ENCODE measurements around the gene RTL10. TPM values are rescaled to one million over a fixed set of nuclear protein-coding genes. Genes with fewer than 3 reads are reported as not detected.

RTL10 gene
- total RNA-seq, 6 experiments from 2014 or later, result 6.4 to 9.1 (median 6.6) TPM

DNA sequence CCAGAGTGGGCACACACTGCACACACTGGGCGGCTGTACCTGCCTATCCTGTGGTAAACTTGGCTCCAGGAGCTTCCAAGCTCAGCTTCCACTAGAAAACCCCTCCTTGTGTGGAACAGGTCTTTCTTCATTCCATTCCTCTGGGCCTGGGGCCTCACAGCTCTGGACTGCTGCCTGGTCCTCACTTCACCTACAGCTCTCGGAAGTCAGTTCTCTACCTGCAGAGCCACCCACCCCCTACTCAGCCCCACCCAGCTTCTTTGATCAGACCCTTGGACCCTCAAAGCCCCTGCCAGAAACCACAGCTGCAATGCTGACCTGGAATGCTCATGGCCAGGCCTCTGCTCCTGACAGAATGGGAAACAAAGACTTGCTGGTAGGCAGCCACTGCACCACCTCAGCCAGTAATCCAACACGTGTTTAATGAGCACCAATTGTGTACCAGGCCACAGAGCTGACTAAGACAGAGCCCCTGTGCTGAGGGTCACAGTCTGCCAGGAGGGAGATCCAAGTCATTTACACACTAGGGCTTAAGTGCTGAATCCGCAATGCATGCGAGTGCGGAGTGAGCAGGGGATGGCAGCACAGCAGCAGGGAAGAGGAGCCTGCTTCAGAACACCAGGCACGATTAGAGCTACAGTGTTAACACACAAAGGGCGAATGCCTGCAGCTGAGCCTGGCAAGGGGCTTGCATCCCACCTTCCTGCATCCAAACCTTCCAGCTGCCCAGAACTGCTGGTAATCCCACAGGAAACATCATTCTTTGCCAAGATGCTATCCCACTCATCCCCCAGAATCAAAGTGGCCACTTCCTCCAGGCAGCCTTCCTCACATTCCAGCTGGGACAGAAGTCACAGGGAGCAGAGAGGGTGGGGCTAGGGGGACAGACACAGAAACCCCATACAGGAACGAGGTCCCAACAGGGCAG is 4.6 kb downstream of the RTL10 start:
- Histone ChIP-seq H3K36me3 (peaks cover 0 to 10% (median 3%) of the 10 kb centered on the region in 4 donors), H3K9me3 (no peaks in the 10 kb centered on the region), H3K4me1 (peaks cover 0 to 19% (median 5%) of the 10 kb centered on the region in 4 donors), H3K27me3 (no peaks in the 10 kb centered on the region), H3K4me3 (no peak overlapping the region), H3K27ac (no peak overlapping the region)
- no peak for ATAC-seq
- intact Hi-C loops (cut with DNase I), result loop anchor here in 1 of 2 donors (10.0 kb wide), 1 partner anchor 95 kb away; no protein-coding TSS in a partner anchor
- DNase-seq, result peak in 1 of 3 donors; percentile 20
- 82% methylated on average over 6 of the region's 9 CpGs for WGBS (ENCODE audit: insufficient coverage, low coverage, low lambda C conversion rate, missing lambda C conversion rate)
- TF ChIP-seq, protein P1, sequence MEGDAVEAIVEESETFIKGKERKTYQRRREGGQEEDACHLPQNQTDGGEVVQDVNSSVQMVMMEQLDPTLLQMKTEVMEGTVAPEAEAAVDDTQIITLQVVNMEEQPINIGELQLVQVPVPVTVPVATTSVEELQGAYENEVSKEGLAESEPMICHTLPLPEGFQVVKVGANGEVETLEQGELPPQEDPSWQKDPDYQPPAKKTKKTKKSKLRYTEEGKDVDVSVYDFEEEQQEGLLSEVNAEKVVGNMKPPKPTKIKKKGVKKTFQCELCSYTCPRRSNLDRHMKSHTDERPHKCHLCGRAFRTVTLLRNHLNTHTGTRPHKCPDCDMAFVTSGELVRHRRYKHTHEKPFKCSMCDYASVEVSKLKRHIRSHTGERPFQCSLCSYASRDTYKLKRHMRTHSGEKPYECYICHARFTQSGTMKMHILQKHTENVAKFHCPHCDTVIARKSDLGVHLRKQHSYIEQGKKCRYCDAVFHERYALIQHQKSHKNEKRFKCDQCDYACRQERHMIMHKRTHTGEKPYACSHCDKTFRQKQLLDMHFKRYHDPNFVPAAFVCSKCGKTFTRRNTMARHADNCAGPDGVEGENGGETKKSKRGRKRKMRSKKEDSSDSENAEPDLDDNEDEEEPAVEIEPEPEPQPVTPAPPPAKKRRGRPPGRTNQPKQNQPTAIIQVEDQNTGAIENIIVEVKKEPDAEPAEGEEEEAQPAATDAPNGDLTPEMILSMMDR (IDR thresholded peaks at IDR 0.05), result no peak
- no peak for TF ChIP-seq POLR2A (IDR thresholded peaks at IDR 0.05)

DNA sequence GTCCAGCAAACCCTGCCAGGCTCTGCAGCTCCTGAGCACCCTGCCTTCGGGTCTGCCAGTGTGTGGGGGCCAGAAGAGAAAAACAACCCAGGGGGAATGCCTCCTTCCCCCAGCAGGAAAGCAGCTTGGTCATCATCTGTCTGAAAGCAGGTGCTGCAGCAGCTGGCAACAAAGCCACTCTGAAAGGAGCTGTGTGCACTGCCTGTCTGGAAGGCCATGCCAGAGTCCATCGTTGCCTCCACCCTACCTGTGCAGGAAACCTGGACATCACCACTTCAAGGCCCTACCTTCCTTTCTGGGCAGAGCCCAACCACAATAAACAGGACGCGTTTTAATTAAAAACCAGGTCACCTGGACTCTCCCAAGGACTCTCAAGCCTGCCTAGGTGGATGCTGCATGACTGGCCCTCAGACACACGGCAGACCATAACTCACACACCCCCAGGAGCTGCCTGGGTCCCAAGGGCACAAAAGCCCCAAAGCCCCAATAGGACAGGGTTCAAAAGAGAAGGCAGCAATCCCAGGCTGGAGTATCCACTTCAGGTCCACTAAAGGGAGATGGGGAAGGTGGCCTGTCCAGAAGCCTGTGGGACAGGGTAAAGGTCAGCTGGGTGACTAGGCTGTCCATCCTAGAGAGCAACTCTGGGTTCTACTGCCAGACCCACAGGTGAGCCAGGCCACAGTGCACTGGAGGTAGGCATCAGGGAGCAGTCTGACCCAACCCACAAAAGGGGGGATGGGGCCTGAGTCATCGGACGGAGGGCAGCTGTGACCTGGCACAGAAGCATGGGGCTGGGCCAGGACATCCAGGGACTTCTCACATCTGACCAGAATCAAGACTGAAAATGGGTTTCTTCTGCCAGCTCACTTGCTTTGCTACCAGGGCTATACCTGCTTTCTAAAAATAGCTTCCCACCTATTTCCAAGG is 6.1 kb downstream of the RTL10 start:
- Histone ChIP-seq H3K27me3 (no peaks in the 10 kb centered on the region), H3K9me3 (no peaks in the 10 kb centered on the region), H3K27ac (no peak overlapping the region), H3K36me3 (peaks cover 0 to 10% (median 3%) of the 10 kb centered on the region in 4 donors), H3K4me1 (peaks cover 0 to 17% (median 5%) of the 10 kb centered on the region in 4 donors), H3K4me3 (no peak overlapping the region)
- 73% methylated on average over 2 of the region's 7 CpGs for WGBS (ENCODE audit: insufficient coverage, low coverage, low lambda C conversion rate, missing lambda C conversion rate)
- intact Hi-C loops (cut with DNase I), result loop anchor here in 1 of 2 donors (10.0 kb wide), 1 partner anchor 94 kb away; no protein-coding TSS in a partner anchor
- TF ChIP-seq, protein P1 (IDR thresholded peaks at IDR 0.05), result no peak
- no peak for TF ChIP-seq POLR2A (IDR thresholded peaks at IDR 0.05)
- ATAC-seq, result peak; percentile 67 to 89 (median 81)
- DNase-seq, result peak; percentile 84 to 88 (median 85)

DNA sequence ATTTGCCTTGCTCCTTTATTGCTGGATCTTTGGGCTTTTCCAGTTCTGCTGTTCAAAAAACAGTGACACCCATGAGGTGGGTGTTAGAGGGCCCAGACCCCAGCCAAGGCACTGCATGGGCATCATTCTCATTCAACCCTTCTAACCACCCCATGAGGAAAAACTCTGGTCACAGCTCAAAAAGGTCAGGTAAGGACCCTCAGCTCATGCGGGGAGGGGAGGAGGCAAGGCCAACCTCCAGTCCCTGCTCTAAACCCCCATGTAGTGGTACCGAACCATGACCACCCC is 7.4 kb downstream of the RTL10 start:
- H3K4me3 ChIP-seq, result no peak overlapping the region
- ATAC-seq (no peak), DNase-seq (peak in 1 of 3 donors; percentile 11)
- H3K4me1 ChIP-seq, result peaks cover 0 to 11% (median 2%) of the 10 kb centered on the region in 4 donors
- TF ChIP-seq POLR2A (IDR thresholded peaks at IDR 0.05), result no peak
- TF ChIP-seq, protein P1 (IDR thresholded peaks at IDR 0.05), result no peak
- H3K9me3 ChIP-seq, result no peaks in the 10 kb centered on the region
- H3K36me3 ChIP-seq, result peaks cover 0 to 10% (median 3%) of the 10 kb centered on the region in 4 donors
- H3K27ac ChIP-seq, result no peak overlapping the region
- no CpG with 5 or more reads among the region's 2 CpGs for WGBS (ENCODE audit: insufficient coverage, low coverage, low lambda C conversion rate, missing lambda C conversion rate)
- H3K27me3 ChIP-seq, result no peaks in the 10 kb centered on the region
- intact Hi-C loops (cut with DNase I), result loop anchor here in 1 of 2 donors (10.0 kb wide), 1 partner anchor 92 kb away; no protein-coding TSS in a partner anchor

GRCh38 chr22:19846620-19847344 is 7.9 kb downstream of the RTL10 start:
- no peak for ATAC-seq
- Histone ChIP-seq H3K27ac (no peak overlapping the region), H3K4me1 (peaks cover 0 to 11% (median 2%) of the 10 kb centered on the region in 4 donors), H3K36me3 (peaks cover 0 to 8% (median 2%) of the 10 kb centered on the region in 4 donors), H3K9me3 (no peaks in the 10 kb centered on the region), H3K27me3 (no peaks in the 10 kb centered on the region), H3K4me3 (no peak overlapping the region)
- DNase-seq, result peak in 1 of 3 donors; percentile 36
- TF ChIP-seq POLR2A (IDR thresholded peaks at IDR 0.05), result no peak
- TF ChIP-seq, protein P1 (IDR thresholded peaks at IDR 0.05), result no peak
- intact Hi-C loops (cut with DNase I), result loop anchor here in 1 of 2 donors (10.0 kb wide), 1 partner anchor 92 kb away; no protein-coding TSS in a partner anchor
- WGBS (ENCODE audit: insufficient coverage, low coverage, low lambda C conversion rate, missing lambda C conversion rate), result 86% methylated on average over 4 of the region's 9 CpGs
